OCI-LY3 (cell line): Measurements from ENCODE around the gene SGSM1.

ENCODE experiments used
- EZH2phosphoT487 ChIP-seq: fragments of 200-600 bp; shearing (Covaris generic); IDR thresholded peaks from 2 replicates; pipeline ENCODE4 v1.6.1; 2018; ENCODE audit warnings: antibody characterized with exemption, mixed run types, low read depth
- TF ChIP-seq, protein P1 (sequence below): fragments of 200-600, 300-600 bp; sonication (generic); IDR thresholded peaks from 2 replicates; pipeline ENCODE4 v1.5.1; 2014; ENCODE audit warnings: antibody characterized with exemption, low read length, low read depth

DNA sequence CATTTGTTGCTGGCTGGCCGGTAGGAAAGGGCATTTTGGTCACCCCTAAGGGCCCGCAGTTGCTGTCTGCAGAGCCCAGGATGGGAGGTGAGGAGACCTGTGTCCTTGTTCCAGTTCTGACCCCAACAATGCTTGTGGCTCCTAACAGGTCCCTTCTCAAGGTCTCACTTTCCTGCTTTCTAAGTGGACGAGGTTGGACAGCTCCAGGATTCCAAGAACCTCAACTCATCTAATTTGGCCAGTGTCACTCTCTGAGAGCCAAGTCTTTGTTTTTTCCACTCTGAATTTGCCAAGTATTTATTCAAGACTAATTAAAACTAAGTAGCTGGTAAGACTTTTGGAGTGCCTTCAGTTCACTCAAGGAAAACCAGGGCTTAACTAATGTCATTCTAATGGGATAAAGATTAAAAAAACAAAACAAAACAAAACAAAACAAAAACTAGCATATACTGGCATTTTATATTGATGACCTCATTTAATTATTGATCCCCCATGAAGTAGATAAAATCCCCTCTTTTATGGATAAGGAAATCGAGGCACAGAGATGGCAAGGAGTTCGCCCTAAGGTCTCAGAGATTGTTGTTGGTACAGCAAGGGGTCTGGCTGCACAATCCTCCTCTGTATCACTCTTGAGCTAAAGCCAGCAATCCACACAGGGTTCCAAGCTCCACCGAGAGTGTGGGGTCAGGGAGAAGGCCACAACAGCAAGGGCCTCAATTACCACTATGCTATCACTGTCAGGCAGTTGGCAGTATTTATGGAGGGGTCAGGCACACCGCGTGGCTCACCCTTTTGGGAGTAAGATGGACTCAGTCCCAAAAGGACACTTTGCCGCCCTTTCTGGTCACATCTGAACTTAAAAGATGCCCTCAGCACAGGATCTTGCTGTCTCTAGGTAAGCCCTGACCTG lies 8.1 kb downstream of the SGSM1 start:
- TF ChIP-seq, protein P1, sequence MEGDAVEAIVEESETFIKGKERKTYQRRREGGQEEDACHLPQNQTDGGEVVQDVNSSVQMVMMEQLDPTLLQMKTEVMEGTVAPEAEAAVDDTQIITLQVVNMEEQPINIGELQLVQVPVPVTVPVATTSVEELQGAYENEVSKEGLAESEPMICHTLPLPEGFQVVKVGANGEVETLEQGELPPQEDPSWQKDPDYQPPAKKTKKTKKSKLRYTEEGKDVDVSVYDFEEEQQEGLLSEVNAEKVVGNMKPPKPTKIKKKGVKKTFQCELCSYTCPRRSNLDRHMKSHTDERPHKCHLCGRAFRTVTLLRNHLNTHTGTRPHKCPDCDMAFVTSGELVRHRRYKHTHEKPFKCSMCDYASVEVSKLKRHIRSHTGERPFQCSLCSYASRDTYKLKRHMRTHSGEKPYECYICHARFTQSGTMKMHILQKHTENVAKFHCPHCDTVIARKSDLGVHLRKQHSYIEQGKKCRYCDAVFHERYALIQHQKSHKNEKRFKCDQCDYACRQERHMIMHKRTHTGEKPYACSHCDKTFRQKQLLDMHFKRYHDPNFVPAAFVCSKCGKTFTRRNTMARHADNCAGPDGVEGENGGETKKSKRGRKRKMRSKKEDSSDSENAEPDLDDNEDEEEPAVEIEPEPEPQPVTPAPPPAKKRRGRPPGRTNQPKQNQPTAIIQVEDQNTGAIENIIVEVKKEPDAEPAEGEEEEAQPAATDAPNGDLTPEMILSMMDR = no peak
- no peak for TF ChIP-seq EZH2phosphoT487
